HCT116 (cell line): ENCODE data around the gene LHX5.

ENCODE experiments used
- CTCF ChIP-seq, 3 experiments: fragments of 200-600 bp in 1 of 3; sonication (generic) in 1 of 3; IDR thresholded peaks in 2 of 3; conservative IDR thresholded peaks in 1 of 3; 2 replicates each; pipeline ENCODE4 v1.5.1; 2012 to 2017; ENCODE audit warnings: low read depth in 2 of 3, low read length in 2 of 3, antibody characterized with exemption in 1 of 3, borderline replicate concordance in 1 of 3, control low read depth in 1 of 3, mild to moderate bottlenecking in 1 of 3, mixed read lengths in 1 of 3, mixed run types in 1 of 3, moderate library complexity in 1 of 3; ENCODE audit not compliant: insufficient read depth in 1 of 3
- EZH2 ChIP-seq: fragments of 200-600 bp; sonication (generic); IDR thresholded peaks from 2 replicates; pipeline ENCODE4 v1.6.1; 2017; ENCODE audit warnings: antibody characterized with exemption, mixed run types
- POLR2A ChIP-seq: IDR thresholded peaks from 2 replicates; pipeline ENCODE4 v1.7.0; 2011; ENCODE audit warnings: borderline replicate concordance; ENCODE audit not compliant: insufficient read depth, insufficient read length; ENCODE audit errors: extremely low read depth

GRCh38 chr12:113436586-113436985 is 35.1 kb downstream of the LHX5 start:
- TF ChIP-seq EZH2 = no peak
- no peak for TF ChIP-seq CTCF (IDR thresholded peaks at IDR 0.05 in 2 of 3, conservative IDR thresholded peaks at IDR 0.05 in 1 of 3; ENCODE audit: borderline replicate concordance in 1 of 3, insufficient read depth in 1 of 3, low read depth in 2 of 3, low read length in 2 of 3)
- TF ChIP-seq POLR2A = no peak
